ENCODE data around the gene NGRN. TPM values are rescaled to one million over a fixed set of nuclear protein-coding genes. Genes with fewer than 3 reads are reported as not detected.
A peak's percentile ranks its signal among the peaks of the same experiment; 100 is the strongest.
"Not testable (repeated sequence)": the region's sequence is repeated elsewhere in the genome, so short reads cannot be mapped to it uniquely, and the experiment has no call there.

The NGRN gene
- total RNA-seq, 1 donor from 2014 or later = 226 TPM

- FAIRE-seq (no peak), DNase-seq (ENCODE audit: low spot score in 2 of 2) (no peak)
Measured at GRCh38 chr15:90271459-90272166, 6.1 kb downstream of the NGRN start.

GRCh38 chr15:90278467-90278866 lies 13.0 kb downstream of the NGRN start:
- DNase-seq (ENCODE audit: low spot score in 2 of 2); FAIRE-seq: not testable (repeated sequence)

GRCh38 chr15:90280743-90281142 lies 15.3 kb downstream of the NGRN start:
- not testable (repeated sequence) for FAIRE-seq; DNase-seq (ENCODE audit: low spot score in 2 of 2)

- not testable (repeated sequence) for DNase-seq (ENCODE audit: low spot score in 2 of 2); FAIRE-seq
Measured at GRCh38 chr15:90281637-90282036, 16.2 kb downstream of the NGRN start.

- FAIRE-seq (no peak), DNase-seq (ENCODE audit: low spot score in 2 of 2) (no peak)
Measured at GRCh38 chr15:90286678-90287077, 21.2 kb downstream of the NGRN start.

- no peak for DNase-seq (ENCODE audit: low spot score in 2 of 2)
- FAIRE-seq = no peak
Measured at GRCh38 chr15:90287101-90287500, 21.6 kb downstream of the NGRN start.

- FAIRE-seq (no peak), DNase-seq (ENCODE audit: low spot score in 2 of 2) (no peak)
Measured at GRCh38 chr15:90287946-90288345, 22.5 kb downstream of the NGRN start.

GRCh38 chr15:90291679-90292356 lies 26.3 kb downstream of the NGRN start:
- no peak for DNase-seq (ENCODE audit: low spot score in 2 of 2)
- FAIRE-seq = no peak

GRCh38 chr15:90293040-90293810 lies 27.8 kb downstream of the NGRN start:
- not testable (repeated sequence) for DNase-seq (ENCODE audit: low spot score in 2 of 2); FAIRE-seq

GRCh38 chr15:90294159-90294558 lies 28.7 kb downstream of the NGRN start:
- no peak for FAIRE-seq
- DNase-seq (ENCODE audit: low spot score in 2 of 2) = no peak

GRCh38 chr15:90294601-90295269 lies 29.3 kb downstream of the NGRN start:
- no peak for DNase-seq (ENCODE audit: low spot score in 2 of 2)
- no peak for FAIRE-seq

GRCh38 chr15:90295270-90295648 lies 29.8 kb downstream of the NGRN start:
- DNase-seq (ENCODE audit: low spot score in 2 of 2) (no peak), FAIRE-seq (no peak)

- FAIRE-seq; DNase-seq (ENCODE audit: low spot score in 2 of 2): not testable (repeated sequence)
Measured at GRCh38 chr15:90296316-90296884, 30.9 kb downstream of the NGRN start.

GRCh38 chr15:90297021-90297420 lies 31.5 kb downstream of the NGRN start:
- DNase-seq (ENCODE audit: low spot score in 2 of 2) (no peak), FAIRE-seq (no peak)

GRCh38 chr15:90300541-90300940 lies 35.1 kb downstream of the NGRN start:
- DNase-seq (ENCODE audit: low spot score in 2 of 2) (no peak), FAIRE-seq (no peak)

- DNase-seq (ENCODE audit: low spot score in 2 of 2) = peak in 1 of 2 donors; percentile 33
Measured at GRCh38 chr15:90300988-90301706, 35.7 kb downstream of the NGRN start.

GRCh38 chr15:90301707-90302300 lies 36.3 kb downstream of the NGRN start:
- DNase-seq (ENCODE audit: low spot score in 2 of 2) (no peak), FAIRE-seq (no peak)

More at GRCh38 chr15:90300988-90301706, 35.7 kb downstream of the NGRN start:
- no peak for FAIRE-seq

GRCh38 chr15:90305355-90305754 lies 39.9 kb downstream of the NGRN start:
- DNase-seq (ENCODE audit: low spot score in 2 of 2); FAIRE-seq: not testable (repeated sequence)

- FAIRE-seq (no peak), DNase-seq (ENCODE audit: low spot score in 2 of 2) (no peak)
Measured at GRCh38 chr15:90305932-90306331, 40.5 kb downstream of the NGRN start.
